IMR-90 (cell line): ENCODE results near the gene CPAMD8. TPM values are rescaled to one million over a fixed set of nuclear protein-coding genes. Genes with fewer than 3 reads are reported as not detected.

Experiments used
- ATAC-seq: fragments of 200-7000 bp; cut with Tn5 transposase; 2 replicates; pipeline ENCODE4 v1.9.1; 2020; ENCODE audit warnings: low read depth, mild to moderate bottlenecking, moderate library complexity
- BruUV-seq: library from RNA; stranded (reverse); fragments of 400-500 nt; replicated peaks from 2 replicates; lab custom pipeline; 2021; lab: Mats Ljungman, UMichigan
- CTCF ChIA-PET: fragments of 300-600 bp; formaldehyde crosslinking; extraction: SDS; loops from one replicate; lab custom pipeline; 2021; ENCODE audit warnings: antibody characterized with exemption; lab: Yijun Ruan, JAX
- POLR2A ChIA-PET: fragments of 300-600 bp; sonication (Branson Sonifier 250); formaldehyde crosslinking; loops from one replicate; lab custom pipeline; 2022; ENCODE audit warnings: antibody characterized with exemption; ENCODE audit not compliant: unreplicated experiment; lab: Charles Lee
- DNase-seq: peaks from one replicate; pipeline ENCODE4 v3.0.0; 2013
- H2AFZ ChIP-seq: replicated peaks from 2 replicates; pipeline ENCODE3; 2013; ENCODE audit warnings: low read length, mild to moderate bottlenecking; ENCODE audit not compliant: poor library complexity
- H2AK5ac ChIP-seq: 2 replicates; pipeline ENCODE4 v1.6.1; 2013; ENCODE audit warnings: low read depth, low read length, inconsistent platforms
- H2AK9ac ChIP-seq: replicated peaks from 2 replicates; pipeline ENCODE3; 2013; ENCODE audit warnings: mild to moderate bottlenecking, low read depth, low read length, moderate library complexity; ENCODE audit not compliant: poor library complexity
- H2BK120ac ChIP-seq: 2 replicates; pipeline ENCODE4 v1.6.1; 2013; ENCODE audit warnings: low read depth, low read length, inconsistent platforms
- H2BK15ac ChIP-seq: 3 replicates; pipeline ENCODE4 v1.6.1; 2013; ENCODE audit warnings: low read depth, low read length, inconsistent platforms
- H2BK20ac ChIP-seq: 2 replicates; pipeline ENCODE4 v1.6.1; 2013; ENCODE audit warnings: low read depth, mild to moderate bottlenecking, inconsistent platforms, low read length, moderate library complexity
- H2BK5ac ChIP-seq: 2 replicates; pipeline ENCODE4 v1.6.1; 2013; ENCODE audit warnings: mild to moderate bottlenecking, low read depth, low read length, inconsistent platforms; ENCODE audit not compliant: poor library complexity, severe bottlenecking
- H3K14ac ChIP-seq: replicated peaks from 2 replicates; pipeline ENCODE4 v1.6.1; 2013; ENCODE audit warnings: low read depth, low read length, inconsistent platforms
- H3K18ac ChIP-seq: 2 replicates; pipeline ENCODE4 v1.6.1; 2013; ENCODE audit warnings: low read depth, low read length, control low read depth
- H3K23ac ChIP-seq: 2 replicates; pipeline ENCODE4 v1.6.1; 2013; ENCODE audit warnings: low read depth, low read length, inconsistent platforms
- H3K27ac ChIP-seq: 2 replicates; pipeline ENCODE4 v1.5.1; 2013; ENCODE audit warnings: mild to moderate bottlenecking, control low read depth, low read length; ENCODE audit not compliant: insufficient read depth
- H3K27me3 ChIP-seq: 2 replicates; pipeline ENCODE4 v1.6.1; 2013; ENCODE audit warnings: low read length; ENCODE audit not compliant: control insufficient read depth, insufficient read depth
- H3K36me3 ChIP-seq: 2 replicates; pipeline ENCODE4 v1.6.1; 2013; ENCODE audit warnings: low read length, mixed read lengths; ENCODE audit not compliant: control insufficient read depth, insufficient read depth
- H3K4ac ChIP-seq: 2 replicates; pipeline ENCODE4 v1.6.1; 2013; ENCODE audit warnings: low read depth, low read length, inconsistent platforms
- H3K4me1 ChIP-seq: 2 replicates; pipeline ENCODE4 v1.6.1; 2013; ENCODE audit warnings: low read length, mixed read lengths; ENCODE audit not compliant: control insufficient read depth, insufficient read depth
- H3K4me2 ChIP-seq: 2 replicates; pipeline ENCODE4 v1.6.1; 2013; ENCODE audit warnings: low read depth, mild to moderate bottlenecking, control low read depth, low read length, moderate library complexity
- H3K4me3 ChIP-seq: 2 replicates; pipeline ENCODE4 v1.5.1; 2013; ENCODE audit warnings: low read depth, mild to moderate bottlenecking, control low read depth, low read length, moderate library complexity; ENCODE audit not compliant: insufficient read depth
- H3K56ac ChIP-seq: 2 replicates; pipeline ENCODE4 v1.6.1; 2013; ENCODE audit warnings: low read length, inconsistent platforms; ENCODE audit not compliant: insufficient read depth; ENCODE audit errors: extremely low read depth
- H3K79me1 ChIP-seq, 2 experiments: 2 replicates each; pipeline ENCODE4 v1.6.1; 2013; ENCODE audit warnings: low read length in 2 of 2, inconsistent platforms in 1 of 2, low read depth in 1 of 2
- H3K9ac ChIP-seq: 2 replicates; pipeline ENCODE4 v1.6.1; 2013; ENCODE audit warnings: low read depth, low read length, control low read depth
- H3K9me1 ChIP-seq: 2 replicates; pipeline ENCODE4 v1.6.1; 2013; ENCODE audit warnings: low read length, inconsistent platforms; ENCODE audit not compliant: insufficient read depth
- H3K9me3 ChIP-seq: 2 replicates; pipeline ENCODE4 v1.6.1; 2013; ENCODE audit warnings: low read length; ENCODE audit not compliant: control insufficient read depth, insufficient read depth
- H4K20me1 ChIP-seq: 2 replicates; pipeline ENCODE4 v1.6.1; 2013; ENCODE audit warnings: low read length, inconsistent platforms; ENCODE audit not compliant: insufficient read depth
- H4K5ac ChIP-seq: 2 replicates; pipeline ENCODE4 v1.6.1; 2013; ENCODE audit warnings: mild to moderate bottlenecking, low read depth, low read length, control low read depth
- H4K8ac ChIP-seq, 2 experiments: 2 replicates each; pipeline ENCODE4 v1.6.1; 2013; ENCODE audit warnings: low read depth in 2 of 2, low read length in 2 of 2, control low read depth in 1 of 2, inconsistent platforms in 1 of 2
- H4K91ac ChIP-seq: 2 replicates; pipeline ENCODE4 v1.6.1; 2013; ENCODE audit warnings: low read depth, low read length, inconsistent platforms; ENCODE audit not compliant: insufficient read depth
- BHLHE40 ChIP-seq: fragments of 150-350 bp; IDR thresholded peaks from 2 replicates; pipeline ENCODE4 v1.6.1; 2016; ENCODE audit warnings: mild to moderate bottlenecking, low read depth, low read length
- CEBPB ChIP-seq: IDR thresholded peaks from 2 replicates; pipeline ENCODE4 v1.6.1; 2012; ENCODE audit warnings: low read depth, low read length, improper control_type of control experiment
- CHD1 ChIP-seq: IDR thresholded peaks from 2 replicates; pipeline ENCODE4 v1.6.1; 2012; ENCODE audit warnings: low read depth, low read length, improper control_type of control experiment
- ELK1 ChIP-seq: fragments of 150-350 bp; IDR thresholded peaks from 2 replicates; pipeline ENCODE4 v1.6.1; 2016; ENCODE audit warnings: low read depth, mild to moderate bottlenecking, low read length, moderate library complexity, borderline replicate concordance
- FOS ChIP-seq: fragments of 150-350 bp; IDR thresholded peaks from 2 replicates; pipeline ENCODE4 v1.6.1; 2016; ENCODE audit warnings: low read depth, low read length
- MAFK ChIP-seq: IDR thresholded peaks from 2 replicates; pipeline ENCODE4 v1.6.1; 2012; ENCODE audit warnings: low read depth, low read length, improper control_type of control experiment
- MAZ ChIP-seq: IDR thresholded peaks from 2 replicates; pipeline ENCODE4 v1.6.1; 2012; ENCODE audit warnings: low read depth, mild to moderate bottlenecking, low read length, improper control_type of control experiment, moderate library complexity, borderline replicate concordance
- MXI1 ChIP-seq: IDR thresholded peaks from 2 replicates; pipeline ENCODE4 v1.6.1; 2012; ENCODE audit warnings: low read depth, mild to moderate bottlenecking, low read length, moderate library complexity, borderline replicate concordance
- NFE2L2 ChIP-seq: fragments of 150-350 bp; IDR thresholded peaks from 2 replicates; pipeline ENCODE4 v1.6.1; 2016; ENCODE audit warnings: low read depth, mild to moderate bottlenecking, low read length
- POLR2A ChIP-seq: IDR thresholded peaks from 2 replicates; pipeline ENCODE4 v1.6.1; 2012; ENCODE audit warnings: mild to moderate bottlenecking, low read depth, low read length
- RAD21 ChIP-seq: IDR thresholded peaks from 2 replicates; pipeline ENCODE4 v1.6.1; 2012; ENCODE audit warnings: low read length, improper control_type of control experiment
- RCOR1 ChIP-seq: IDR thresholded peaks from 2 replicates; pipeline ENCODE4 v1.6.1; 2012; ENCODE audit warnings: mild to moderate bottlenecking, low read length, improper control_type of control experiment; ENCODE audit not compliant: insufficient replicate concordance
- RFX5 ChIP-seq: IDR thresholded peaks from 2 replicates; pipeline ENCODE4 v1.8.0; 2012; ENCODE audit warnings: low read depth, mild to moderate bottlenecking, low read length, moderate library complexity
- SMC3 ChIP-seq: fragments of 150-350 bp; IDR thresholded peaks from 2 replicates; pipeline ENCODE4 v1.6.1; 2016; ENCODE audit warnings: low read depth, mild to moderate bottlenecking, antibody characterized with exemption, low read length, moderate library complexity
- USF2 ChIP-seq: fragments of 150-350 bp; IDR thresholded peaks from 2 replicates; pipeline ENCODE4 v1.6.1; 2017; ENCODE audit warnings: mild to moderate bottlenecking, antibody characterized with exemption, low read length, low read depth
- WGBS, 2 experiments: methylation state at CpG; one replicate each; pipeline versions ENCODE4 v1.1.5 to v1.1.7; 2013; ENCODE audit warnings: missing lambda C conversion rate in 2 of 2; ENCODE audit not compliant: insufficient read length in 1 of 2; ENCODE audit errors: extremely low coverage in 2 of 2; 5-methylcytosine and 5-hydroxymethylcytosine counted together
- dilution Hi-C: fragments of 300-500 bp; cut with HindIII; formaldehyde crosslinking; loops from one replicate; pipeline ENCODE4 v1.14.3; 2018; ENCODE audit warnings: low sequenced_read_pairs; ENCODE audit not compliant: unreplicated experiment
- in situ Hi-C: fragments of 300-500 bp; cut with MboI; formaldehyde crosslinking; loops from 3 replicates; pipeline ENCODE4 v1.14.3; 2019; ENCODE audit warnings: low sequenced_read_pairs, inconsistent platforms, mixed read lengths
- intact Hi-C: fragments of 100-400 bp; cut with micrococcal nuclease; formaldehyde crosslinking; loops from 2 replicates; pipeline ENCODE4 v1.10.0; 2022
- polyA plus RNA-seq, 3 experiments: library from polyadenylated mRNA; depleted of rRNA; stranded (reverse); fragments of >200 nt; gene quantifications; 2 replicates each; pipeline ENCODE4 v1.2.3, GENCODE V29; 2012; ENCODE audit warnings: low replicate concordance in 1 of 3
- total RNA-seq: library from RNA; depleted of rRNA; stranded (reverse); fragments of >200 nt; gene quantifications from 2 replicates; pipeline ENCODE4 v1.2.3, GENCODE V29; 2012
- TF ChIP-seq, protein P1 (sequence below): conservative IDR thresholded peaks from 2 replicates; pipeline ENCODE4 v1.5.1; 2012; ENCODE audit warnings: mild to moderate bottlenecking, low read depth, low read length, improper control_type of control experiment

The CPAMD8 gene
- total and polyA plus RNA-seq, 2 of the 4 experiments (the other 2 are of a cell fraction) = 0.36 to 0.79 TPM

DNA sequence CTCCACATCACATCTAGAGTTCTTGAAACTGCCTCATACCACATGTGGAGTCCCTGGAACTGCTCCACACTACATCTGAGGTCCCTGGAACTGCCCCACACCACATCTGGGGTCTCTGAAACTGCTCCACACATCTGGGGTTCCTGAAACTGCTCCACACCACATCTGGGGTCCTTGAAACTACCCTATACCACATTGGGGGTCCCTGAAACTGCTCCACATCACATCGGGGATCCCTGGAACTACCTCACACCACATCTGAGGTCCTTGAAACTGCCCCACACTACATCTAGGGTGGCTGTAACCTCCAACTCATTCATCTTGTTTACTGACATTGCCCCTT, 104.0 kb downstream of the CPAMD8 start:
- Histone ChIP-seq H3K14ac (no peak overlapping the region), H3K56ac (no peak overlapping the region), H2BK15ac (no peak overlapping the region), H3K27me3 (no peaks in the 10 kb centered on the region), H3K4me2 (no peak overlapping the region), H2BK20ac (no peak overlapping the region), H3K23ac (no peak overlapping the region), H2AK5ac (no peak overlapping the region), H3K18ac (no peak overlapping the region), H4K91ac (no peak overlapping the region), H3K36me3 (no peaks in the 10 kb centered on the region), H2BK5ac (no peak overlapping the region), H2BK120ac (no peak overlapping the region), H3K4ac (no peak overlapping the region), H2AK9ac (no peak overlapping the region), H4K8ac (no peak overlapping the region), H3K4me3 (no peak overlapping the region), H4K5ac (no peak overlapping the region), H2AFZ (no peak overlapping the region), H3K79me1 (no peaks in the 10 kb centered on the region), H3K9ac (no peak overlapping the region), H3K27ac (no peak overlapping the region), H3K4me1 (no peaks in the 10 kb centered on the region; the same call in 1 of the 2 replicates), H3K9me3 (peaks cover 10% of the 10 kb centered on the region), H3K9me1 (no peaks in the 10 kb centered on the region), H4K20me1 (no peaks in the 10 kb centered on the region)
- dilution Hi-C loops (no loop called here), in situ Hi-C loops (no loop called here), intact Hi-C loops (no loop called here)
- no peak for ATAC-seq
- no TSS peak for BruUV-seq
- ChIA-PET CTCF (no interaction called here), POLR2A (no interaction called here)
- DNase-seq = no peak
- TF ChIP-seq CHD1 = no peak
- TF ChIP-seq ELK1 = no peak
- no peak for TF ChIP-seq MAZ
- no peak for TF ChIP-seq FOS
- TF ChIP-seq, protein P1, sequence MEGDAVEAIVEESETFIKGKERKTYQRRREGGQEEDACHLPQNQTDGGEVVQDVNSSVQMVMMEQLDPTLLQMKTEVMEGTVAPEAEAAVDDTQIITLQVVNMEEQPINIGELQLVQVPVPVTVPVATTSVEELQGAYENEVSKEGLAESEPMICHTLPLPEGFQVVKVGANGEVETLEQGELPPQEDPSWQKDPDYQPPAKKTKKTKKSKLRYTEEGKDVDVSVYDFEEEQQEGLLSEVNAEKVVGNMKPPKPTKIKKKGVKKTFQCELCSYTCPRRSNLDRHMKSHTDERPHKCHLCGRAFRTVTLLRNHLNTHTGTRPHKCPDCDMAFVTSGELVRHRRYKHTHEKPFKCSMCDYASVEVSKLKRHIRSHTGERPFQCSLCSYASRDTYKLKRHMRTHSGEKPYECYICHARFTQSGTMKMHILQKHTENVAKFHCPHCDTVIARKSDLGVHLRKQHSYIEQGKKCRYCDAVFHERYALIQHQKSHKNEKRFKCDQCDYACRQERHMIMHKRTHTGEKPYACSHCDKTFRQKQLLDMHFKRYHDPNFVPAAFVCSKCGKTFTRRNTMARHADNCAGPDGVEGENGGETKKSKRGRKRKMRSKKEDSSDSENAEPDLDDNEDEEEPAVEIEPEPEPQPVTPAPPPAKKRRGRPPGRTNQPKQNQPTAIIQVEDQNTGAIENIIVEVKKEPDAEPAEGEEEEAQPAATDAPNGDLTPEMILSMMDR = no peak
- TF ChIP-seq MAFK = no peak
- no peak for TF ChIP-seq MXI1
- no peak for TF ChIP-seq RCOR1
- no peak for TF ChIP-seq RFX5
- TF ChIP-seq USF2 = no peak
- no peak for TF ChIP-seq BHLHE40
- no peak for TF ChIP-seq POLR2A
- no peak for TF ChIP-seq SMC3
- TF ChIP-seq NFE2L2 = no peak
- TF ChIP-seq CEBPB = no peak
- no peak for TF ChIP-seq RAD21
- 80% methylated on average over 1 of the region's 1 CpG; no CpG with 5 or more reads in 1 of the 2 experiments for WGBS, 2 experiments
